Osteoblast (primary cell): Measurements from ENCODE around the gene CCDC192. TPM values are rescaled to one million over a fixed set of nuclear protein-coding genes. Genes with fewer than 3 reads are reported as not detected.

Experiments
- DNase-seq: peaks from one replicate; pipeline ENCODE4 v3.0.0; 2011; ENCODE audit warnings: low spot score, mixed read lengths; ENCODE audit not compliant: insufficient read length; ENCODE audit errors: missing footprints
- H2AFZ ChIP-seq: 2 replicates; pipeline ENCODE4 v1.6.0; 2011; ENCODE audit warnings: mild to moderate bottlenecking, low read length
- H3K27ac ChIP-seq: 2 replicates; pipeline ENCODE4 v1.5.1; 2011; ENCODE audit warnings: mild to moderate bottlenecking, low read depth, low read length, moderate library complexity
- H3K27me3 ChIP-seq: 2 replicates; pipeline ENCODE4 v1.6.0; 2012; ENCODE audit warnings: mild to moderate bottlenecking, control low read depth, inconsistent platforms, low read length, moderate library complexity; ENCODE audit not compliant: insufficient read depth
- H3K36me3 ChIP-seq: 2 replicates; pipeline ENCODE4 v1.5.1; 2011; ENCODE audit warnings: mild to moderate bottlenecking, low read length, control low read depth, moderate library complexity; ENCODE audit not compliant: insufficient read depth
- H3K4me1 ChIP-seq: 2 replicates; pipeline ENCODE4 v1.5.1; 2011; ENCODE audit warnings: mild to moderate bottlenecking, low read length, control low read depth, moderate library complexity; ENCODE audit not compliant: insufficient read depth
- H3K4me2 ChIP-seq: 2 replicates; pipeline ENCODE4 v1.6.0; 2011; ENCODE audit warnings: mild to moderate bottlenecking, low read length; ENCODE audit not compliant: insufficient read depth
- H3K4me3 ChIP-seq: fragments of 200-600 bp; sonication (generic); 3 replicates; pipeline ENCODE4 v1.5.1; 2012; ENCODE audit warnings: mild to moderate bottlenecking, low read length, inconsistent platforms; ENCODE audit not compliant: insufficient read depth
- H3K79me2 ChIP-seq: 2 replicates; pipeline ENCODE4 v1.6.0; 2012; ENCODE audit warnings: mild to moderate bottlenecking, low read length, control low read depth, inconsistent platforms; ENCODE audit not compliant: insufficient read depth
- H3K9me3 ChIP-seq: 2 replicates; pipeline ENCODE4 v1.5.1; 2011; ENCODE audit warnings: low read depth, low read length, control low read depth
- H4K20me1 ChIP-seq: 2 replicates; pipeline ENCODE4 v1.6.0; 2012; ENCODE audit warnings: mild to moderate bottlenecking, low read length, control low read depth; ENCODE audit not compliant: insufficient read depth
- total RNA-seq: library from RNA; depleted of rRNA; stranded (reverse); fragments of >200 nt; gene quantifications from 2 replicates; pipeline ENCODE4 v1.2.3, GENCODE V29; 2012
- TF ChIP-seq, protein P1 (sequence below): IDR thresholded peaks from 2 replicates; pipeline ENCODE4 v1.5.1; 2011; ENCODE audit warnings: mild to moderate bottlenecking, low read depth, low read length, moderate library complexity; ENCODE audit errors: extremely low read depth

Gene CCDC192
- total RNA-seq, 1 donor, result not detected

DNA sequence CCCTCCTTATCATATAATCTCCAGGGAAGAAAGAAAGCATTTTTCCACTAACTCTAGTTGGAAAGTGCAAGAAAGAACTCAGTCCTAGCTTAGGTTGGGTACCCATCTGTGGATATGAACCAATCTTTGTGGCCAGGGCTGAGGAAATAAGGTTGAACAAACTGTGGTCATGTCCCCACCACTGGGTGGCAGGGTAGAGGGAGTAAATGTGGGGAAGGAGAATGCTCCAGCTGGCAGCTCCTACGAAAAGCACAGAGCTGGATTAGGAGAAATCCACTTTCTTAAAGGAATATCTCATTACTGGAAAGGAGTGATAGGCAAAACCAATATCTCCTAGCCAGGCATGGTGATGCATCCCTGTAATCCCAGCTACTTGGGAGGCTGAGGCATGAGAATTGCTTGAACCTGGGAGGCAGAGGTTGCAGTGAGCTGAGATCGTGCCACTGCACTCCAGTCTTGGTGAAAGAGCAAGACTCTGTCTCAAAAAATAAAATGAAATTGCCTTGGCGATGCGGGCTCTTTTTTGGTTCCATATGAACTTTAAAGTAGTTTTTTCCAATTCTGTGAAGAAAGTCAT, 175.1 kb downstream of the CCDC192 start:
- Histone ChIP-seq H3K79me2 (no peaks in the 10 kb centered on the region), H3K4me2 (no peak overlapping the region), H3K36me3 (no peaks in the 10 kb centered on the region), H4K20me1 (no peaks in the 10 kb centered on the region), H3K9me3 (no peaks in the 10 kb centered on the region), H3K4me1 (peaks cover 5% of the 10 kb centered on the region), H2AFZ (no peak overlapping the region), H3K27ac (no peak overlapping the region), H3K27me3 (peaks cover 6% of the 10 kb centered on the region), H3K4me3 (no peak overlapping the region)
- peak; percentile 78 for DNase-seq
- TF ChIP-seq, protein P1, sequence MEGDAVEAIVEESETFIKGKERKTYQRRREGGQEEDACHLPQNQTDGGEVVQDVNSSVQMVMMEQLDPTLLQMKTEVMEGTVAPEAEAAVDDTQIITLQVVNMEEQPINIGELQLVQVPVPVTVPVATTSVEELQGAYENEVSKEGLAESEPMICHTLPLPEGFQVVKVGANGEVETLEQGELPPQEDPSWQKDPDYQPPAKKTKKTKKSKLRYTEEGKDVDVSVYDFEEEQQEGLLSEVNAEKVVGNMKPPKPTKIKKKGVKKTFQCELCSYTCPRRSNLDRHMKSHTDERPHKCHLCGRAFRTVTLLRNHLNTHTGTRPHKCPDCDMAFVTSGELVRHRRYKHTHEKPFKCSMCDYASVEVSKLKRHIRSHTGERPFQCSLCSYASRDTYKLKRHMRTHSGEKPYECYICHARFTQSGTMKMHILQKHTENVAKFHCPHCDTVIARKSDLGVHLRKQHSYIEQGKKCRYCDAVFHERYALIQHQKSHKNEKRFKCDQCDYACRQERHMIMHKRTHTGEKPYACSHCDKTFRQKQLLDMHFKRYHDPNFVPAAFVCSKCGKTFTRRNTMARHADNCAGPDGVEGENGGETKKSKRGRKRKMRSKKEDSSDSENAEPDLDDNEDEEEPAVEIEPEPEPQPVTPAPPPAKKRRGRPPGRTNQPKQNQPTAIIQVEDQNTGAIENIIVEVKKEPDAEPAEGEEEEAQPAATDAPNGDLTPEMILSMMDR, result peak; percentile 64

- Histone ChIP-seq H3K9me3 (no peaks in the 10 kb centered on the region), H3K4me2 (no peak overlapping the region), H3K4me3 (no peak overlapping the region), H3K27me3 (peaks cover 22% of the 10 kb centered on the region), H4K20me1 (no peaks in the 10 kb centered on the region), H3K36me3 (no peaks in the 10 kb centered on the region), H2AFZ (no peak overlapping the region), H3K27ac (no peak overlapping the region), H3K79me2 (no peaks in the 10 kb centered on the region), H3K4me1 (no peaks in the 10 kb centered on the region)
- DNase-seq, result no peak
- TF ChIP-seq, protein P1, result no peak
Measured at GRCh38 chr5:127884416-127884815, 181.2 kb downstream of the CCDC192 start.

- no peak overlapping the region for H2AFZ ChIP-seq
- H3K4me3 ChIP-seq, result no peak overlapping the region
- no peaks in the 10 kb centered on the region for H3K4me1 ChIP-seq
- H4K20me1 ChIP-seq, result no peaks in the 10 kb centered on the region
- no peak for DNase-seq
- H3K4me2 ChIP-seq, result no peak overlapping the region
- H3K27me3 ChIP-seq, result peaks cover 22% of the 10 kb centered on the region
- H3K27ac ChIP-seq, result no peak overlapping the region
- no peaks in the 10 kb centered on the region for H3K9me3 ChIP-seq
- H3K79me2 ChIP-seq, result no peaks in the 10 kb centered on the region
- TF ChIP-seq, protein P1, result no peak
- no peaks in the 10 kb centered on the region for H3K36me3 ChIP-seq
Measured at GRCh38 chr5:127885176-127885575, 182.0 kb downstream of the CCDC192 start.

- H3K4me2 ChIP-seq, result no peak overlapping the region
Measured at GRCh38 chr5:127886081-127886480, 182.9 kb downstream of the CCDC192 start.

More at GRCh38 chr5:127886081-127886480, 182.9 kb downstream of the CCDC192 start:
- no peaks in the 10 kb centered on the region for H4K20me1 ChIP-seq
- no peaks in the 10 kb centered on the region for H3K79me2 ChIP-seq
- H2AFZ ChIP-seq, result no peak overlapping the region
- no peaks in the 10 kb centered on the region for H3K36me3 ChIP-seq
- no peaks in the 10 kb centered on the region for H3K9me3 ChIP-seq
- no peak for DNase-seq
- TF ChIP-seq, protein P1, result no peak
- peaks cover 22% of the 10 kb centered on the region for H3K27me3 ChIP-seq
- H3K4me3 ChIP-seq, result no peak overlapping the region
- no peaks in the 10 kb centered on the region for H3K4me1 ChIP-seq
- H3K27ac ChIP-seq, result no peak overlapping the region
